Measurements from ENCODE around the gene CRB2. TPM values are rescaled to one million over a fixed set of nuclear protein-coding genes. Genes with fewer than 3 reads are reported as not detected.

Gene CRB2
- total RNA-seq, 1 donor, result not detected

GRCh38 chr9:123418052-123418430 lies 62.0 kb downstream of the CRB2 start:
- H3K4me3 ChIP-seq (ENCODE audit: low read depth, low read length), result no peak overlapping the region
- TF ChIP-seq CTCF (IDR thresholded peaks at IDR 0.05; ENCODE audit: insufficient read depth, low read depth, low read length), result no peak
- DNase-seq (ENCODE audit: low read depth), result no peak

GRCh38 chr9:123418506-123418905 lies 62.5 kb downstream of the CRB2 start:
- no peak overlapping the region for H3K4me3 ChIP-seq (ENCODE audit: low read depth, low read length)
- TF ChIP-seq CTCF (IDR thresholded peaks at IDR 0.05; ENCODE audit: insufficient read depth, low read depth, low read length), result no peak
- DNase-seq (ENCODE audit: low read depth), result no peak

- no peak overlapping the region for H3K4me3 ChIP-seq (ENCODE audit: low read depth, low read length)
- DNase-seq (ENCODE audit: low read depth), result no peak
- no peak for TF ChIP-seq CTCF (IDR thresholded peaks at IDR 0.05; ENCODE audit: insufficient read depth, low read depth, low read length)
Measured at GRCh38 chr9:123419091-123419490, 63.1 kb downstream of the CRB2 start.

- no peak overlapping the region for H3K4me3 ChIP-seq (ENCODE audit: low read depth, low read length)
- no peak for DNase-seq (ENCODE audit: low read depth)
- no peak for TF ChIP-seq CTCF (IDR thresholded peaks at IDR 0.05; ENCODE audit: insufficient read depth, low read depth, low read length)
Measured at GRCh38 chr9:123419721-123420591, 64.0 kb downstream of the CRB2 start.

GRCh38 chr9:123420592-123421111 lies 64.7 kb downstream of the CRB2 start:
- no peak for TF ChIP-seq CTCF (IDR thresholded peaks at IDR 0.05; ENCODE audit: insufficient read depth, low read depth, low read length)
- H3K4me3 ChIP-seq (ENCODE audit: low read depth, low read length), result no peak overlapping the region
- no peak for DNase-seq (ENCODE audit: low read depth)

- TF ChIP-seq CTCF (IDR thresholded peaks at IDR 0.05; ENCODE audit: insufficient read depth, low read depth, low read length), result no peak
- no peak for DNase-seq (ENCODE audit: low read depth)
- no peak overlapping the region for H3K4me3 ChIP-seq (ENCODE audit: low read depth, low read length)
Measured at GRCh38 chr9:123421186-123421585, 65.2 kb downstream of the CRB2 start.
